Right lobe of liver (tissue), 4 donors: Measurements from ENCODE around the gene YTHDF2.

Source experiments
- CTCF ChIP-seq, 4 donors: fragments of 200-600 bp in 3 of 4; fragments of 450-650 bp in 1 of 4; IDR thresholded peaks; one replicate each; pipeline versions ENCODE4 v1.5.1 to v1.8.0; 2016 to 2022; ENCODE audit warnings: antibody characterized with exemption in 4 of 4, mild to moderate bottlenecking in 2 of 4
- POLR2A ChIP-seq: fragments of 450-650 bp; IDR thresholded peaks from one replicate; pipeline ENCODE4 v1.6.1; 2017; ENCODE audit warnings: antibody characterized with exemption, mild to moderate bottlenecking
- donor health status: DM: no; HTN: no; CAD: no.
- donor health status: DM: no; HTN: no; CAD: no.
- donor health status: DM: no; HTN: yes; CAD: no.

- TF ChIP-seq CTCF (IDR thresholded peaks at IDR 0.05) = no peak
- no peak for TF ChIP-seq POLR2A
Measured at GRCh38 chr1:28755701-28756100, 19.0 kb downstream of the YTHDF2 start.
